Osteoblast (primary cell): ENCODE measurements around the gene SEC22C. TPM values are rescaled to one million over a fixed set of nuclear protein-coding genes. Genes with fewer than 3 reads are reported as not detected.

Experiments
- DNase-seq: peaks from one replicate; pipeline ENCODE4 v3.0.0; 2011; ENCODE audit warnings: low spot score, mixed read lengths; ENCODE audit not compliant: insufficient read length; ENCODE audit errors: missing footprints
- H2AFZ ChIP-seq: 2 replicates; pipeline ENCODE4 v1.6.0; 2011; ENCODE audit warnings: mild to moderate bottlenecking, low read length
- H3K27ac ChIP-seq: 2 replicates; pipeline ENCODE4 v1.5.1; 2011; ENCODE audit warnings: mild to moderate bottlenecking, low read depth, low read length, moderate library complexity
- H3K27me3 ChIP-seq: 2 replicates; pipeline ENCODE4 v1.6.0; 2012; ENCODE audit warnings: mild to moderate bottlenecking, control low read depth, inconsistent platforms, low read length, moderate library complexity; ENCODE audit not compliant: insufficient read depth
- H3K36me3 ChIP-seq: 2 replicates; pipeline ENCODE4 v1.5.1; 2011; ENCODE audit warnings: mild to moderate bottlenecking, low read length, control low read depth, moderate library complexity; ENCODE audit not compliant: insufficient read depth
- H3K4me1 ChIP-seq: 2 replicates; pipeline ENCODE4 v1.5.1; 2011; ENCODE audit warnings: mild to moderate bottlenecking, low read length, control low read depth, moderate library complexity; ENCODE audit not compliant: insufficient read depth
- H3K4me2 ChIP-seq: 2 replicates; pipeline ENCODE4 v1.6.0; 2011; ENCODE audit warnings: mild to moderate bottlenecking, low read length; ENCODE audit not compliant: insufficient read depth
- H3K4me3 ChIP-seq: fragments of 200-600 bp; sonication (generic); 3 replicates; pipeline ENCODE4 v1.5.1; 2012; ENCODE audit warnings: mild to moderate bottlenecking, low read length, inconsistent platforms; ENCODE audit not compliant: insufficient read depth
- H3K79me2 ChIP-seq: 2 replicates; pipeline ENCODE4 v1.6.0; 2012; ENCODE audit warnings: mild to moderate bottlenecking, low read length, control low read depth, inconsistent platforms; ENCODE audit not compliant: insufficient read depth
- H3K9me3 ChIP-seq: 2 replicates; pipeline ENCODE4 v1.5.1; 2011; ENCODE audit warnings: low read depth, low read length, control low read depth
- H4K20me1 ChIP-seq: 2 replicates; pipeline ENCODE4 v1.6.0; 2012; ENCODE audit warnings: mild to moderate bottlenecking, low read length, control low read depth; ENCODE audit not compliant: insufficient read depth
- CTCF ChIP-seq: IDR thresholded peaks from 2 replicates; pipeline ENCODE4 v1.5.1; 2011; ENCODE audit warnings: mild to moderate bottlenecking, low read depth, low read length, moderate library complexity; ENCODE audit errors: extremely low read depth
- total RNA-seq: library from RNA; depleted of rRNA; stranded (reverse); fragments of >200 nt; gene quantifications from 2 replicates; pipeline ENCODE4 v1.2.3, GENCODE V29; 2012

Gene SEC22C
- total RNA-seq, 1 donor, result 60.1 TPM

- Histone ChIP-seq H3K4me1 (peaks cover 4% of the 10 kb centered on the region), H3K36me3 (no peaks in the 10 kb centered on the region), H3K27me3 (peaks cover 48% of the 10 kb centered on the region), H3K4me2 (no peak overlapping the region), H2AFZ (no peak overlapping the region), H3K27ac (no peak overlapping the region), H3K9me3 (no peaks in the 10 kb centered on the region), H3K4me3 (no peak overlapping the region), H4K20me1 (no peaks in the 10 kb centered on the region), H3K79me2 (no peaks in the 10 kb centered on the region)
- no peak for TF ChIP-seq CTCF
- DNase-seq, result peak; percentile 60
Measured at GRCh38 chr3:42503251-42503924, 78.4 kb downstream of the SEC22C start.

GRCh38 chr3:42502429-42503250 lies 79.1 kb downstream of the SEC22C start, which contains the start of gene VIPR1:
VIPR1 (plus strand) TSS chr3:42502643; CDS start chr3:42502736, 93 bp downstream.
- Histone ChIP-seq H3K4me2 (peak within 1 kb of the TSS; percentile 43), H3K36me3 (no peaks in the 10 kb centered on the region), H3K4me3 (no peak within 1 kb of the TSS), H4K20me1 (no peaks in the 10 kb centered on the region), H3K27me3 (peaks cover 55% of the 10 kb centered on the region), H3K27ac (no peak within 1 kb of the TSS), H3K79me2 (no peaks in the 10 kb centered on the region), H2AFZ (no peak within 1 kb of the TSS), H3K9me3 (no peaks in the 10 kb centered on the region), H3K4me1 (peaks cover 4% of the 10 kb centered on the region)
- DNase-seq, result peak; percentile 87
- TF ChIP-seq CTCF, result no peak

- H3K4me3 ChIP-seq, result no peak overlapping the region
- no peak overlapping the region for H3K27ac ChIP-seq
- H2AFZ ChIP-seq, result no peak overlapping the region
- peaks cover 55% of the 10 kb centered on the region for H3K27me3 ChIP-seq
- H3K4me1 ChIP-seq, result peaks cover 6% of the 10 kb centered on the region
- H3K9me3 ChIP-seq, result no peaks in the 10 kb centered on the region
- H3K4me2 ChIP-seq, result peak overlapping the region; percentile 43
- no peaks in the 10 kb centered on the region for H3K79me2 ChIP-seq
- no peaks in the 10 kb centered on the region for H4K20me1 ChIP-seq
- DNase-seq, result no peak
- no peaks in the 10 kb centered on the region for H3K36me3 ChIP-seq
- peak; percentile 16 for TF ChIP-seq CTCF
Measured at GRCh38 chr3:42501681-42502428, 79.9 kb downstream of the SEC22C start.
